Upper lobe of right lung (tissue), 1 donor: ENCODE results near the gene PUM2. TPM values are rescaled to one million over a fixed set of nuclear protein-coding genes. Genes with fewer than 3 reads are reported as not detected.
A peak's percentile ranks its signal among the peaks of the same experiment; 100 is the strongest.

Source experiments
- ATAC-seq: fragments of 200-7000 bp; cut with Tn5 transposase; one replicate; pipeline ENCODE4 v1.9.1; 2020; ENCODE audit warnings: mild to moderate bottlenecking, moderate library complexity
- DNase-seq: peaks from one replicate; pipeline ENCODE4 v3.0.0-alpha.2; 2020
- H3K27ac ChIP-seq: fragments of 200-600 bp; one replicate; pipeline ENCODE4 v1.8.0; 2022
- H3K27me3 ChIP-seq: fragments of 200-600 bp; one replicate; pipeline ENCODE4 v1.8.0; 2022; ENCODE audit warnings: mild to moderate bottlenecking
- H3K36me3 ChIP-seq: fragments of 200-600 bp; one replicate; pipeline ENCODE4 v1.8.0; 2022
- H3K4me1 ChIP-seq: fragments of 200-600 bp; one replicate; pipeline ENCODE4 v1.8.0; 2022
- H3K4me3 ChIP-seq: fragments of 200-600 bp; one replicate; pipeline ENCODE4 v1.8.0; 2022; ENCODE audit warnings: mild to moderate bottlenecking
- H3K9me3 ChIP-seq: fragments of 200-600 bp; one replicate; pipeline ENCODE4 v1.8.0; 2022
- CTCF ChIP-seq: fragments of 200-600 bp; IDR thresholded peaks from one replicate; pipeline ENCODE4 v1.8.0; 2022; ENCODE audit warnings: antibody characterized with exemption
- intact Hi-C: fragments of 100-400 bp; cut with DNase I; formaldehyde crosslinking; loops from one replicate; pipeline ENCODE4 v1.11.0; 2022
- total RNA-seq: library from RNA; stranded (reverse); fragmentation: NEBNext Ultra II Directional; extraction: Animal tissue kit (Norgen Biotek cat#: 25700); gene quantifications from one replicate; pipeline ENCODE4 v1.2.1, GENCODE V29; 2021
- donor health status: DM: no; HTN: yes; CAD: no; lungs with severe emphysema.

PUM2 gene
- total RNA-seq, 1 donor from 2014 or later: 116 TPM

- no peak for ATAC-seq
- no peak for TF ChIP-seq CTCF
- peaks cover 84% of the 10 kb centered on the region for H3K36me3 ChIP-seq
Observed at GRCh38 chr2:20292984-20293383, 57.7 kb downstream of the PUM2 start.

GRCh38 chr2:20291846-20292408 lies 58.7 kb downstream of the PUM2 start:
- ATAC-seq: no peak
- DNase-seq: no peak
- H3K27ac ChIP-seq: no peak overlapping the region
- peaks cover 80% of the 10 kb centered on the region for H3K36me3 ChIP-seq
- TF ChIP-seq CTCF: no peak
- no peak overlapping the region for H3K4me3 ChIP-seq
- no peaks in the 10 kb centered on the region for H3K9me3 ChIP-seq
- intact Hi-C loops: no loop called here
- no peaks in the 10 kb centered on the region for H3K27me3 ChIP-seq
- H3K4me1 ChIP-seq: no peaks in the 10 kb centered on the region

More at GRCh38 chr2:20292984-20293383, 57.7 kb downstream of the PUM2 start:
- Histone ChIP-seq H3K9me3 (no peaks in the 10 kb centered on the region), H3K4me3 (no peak overlapping the region), H3K27me3 (no peaks in the 10 kb centered on the region), H3K27ac (no peak overlapping the region), H3K4me1 (no peaks in the 10 kb centered on the region)
- DNase-seq: no peak
- intact Hi-C loops: no loop called here

DNA sequence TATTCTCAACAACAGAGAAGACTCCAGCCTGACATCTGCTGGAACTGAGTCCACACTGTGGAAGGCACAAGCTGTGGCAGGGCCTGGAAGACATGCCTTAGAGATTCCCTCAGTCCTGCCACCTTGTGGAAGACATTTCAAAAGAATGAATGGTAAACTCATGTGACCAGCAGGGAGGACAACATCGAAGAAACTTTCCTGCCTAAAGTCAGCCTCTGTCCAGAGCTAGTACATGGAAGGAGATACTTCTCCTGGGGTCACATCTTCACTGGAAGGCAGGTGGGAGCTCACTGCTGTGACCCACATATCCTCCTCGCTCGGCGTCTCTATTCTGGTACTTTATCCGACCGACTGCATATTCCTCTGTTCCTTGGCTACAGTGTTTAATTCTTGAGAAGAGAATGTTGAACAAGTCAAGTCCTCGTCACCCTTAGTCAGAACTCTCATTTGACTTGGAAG lies 59.5 kb downstream of the PUM2 start:
- intact Hi-C loops: no loop called here
- Histone ChIP-seq H3K27me3 (no peaks in the 10 kb centered on the region), H3K36me3 (peaks cover 81% of the 10 kb centered on the region), H3K27ac (no peak overlapping the region), H3K9me3 (no peaks in the 10 kb centered on the region), H3K4me3 (no peak overlapping the region), H3K4me1 (no peaks in the 10 kb centered on the region)
- ATAC-seq (peak; percentile 98), DNase-seq (no peak)
- peak; percentile 60 for TF ChIP-seq CTCF

GRCh38 chr2:20288642-20289340 lies 61.9 kb downstream of the PUM2 start:
- H3K27me3 ChIP-seq: no peaks in the 10 kb centered on the region
- peaks cover 74% of the 10 kb centered on the region for H3K36me3 ChIP-seq
- no peak for DNase-seq
- TF ChIP-seq CTCF: no peak
- H3K9me3 ChIP-seq: no peaks in the 10 kb centered on the region
- no peak overlapping the region for H3K27ac ChIP-seq
- intact Hi-C loops: no loop called here
- no peak overlapping the region for H3K4me3 ChIP-seq
- ATAC-seq: peak; percentile 22
- H3K4me1 ChIP-seq: no peaks in the 10 kb centered on the region

GRCh38 chr2:20282916-20283592 lies 67.6 kb downstream of the PUM2 start:
- H3K4me3 ChIP-seq: no peak overlapping the region
- intact Hi-C loops: no loop called here
- ATAC-seq (no peak), DNase-seq (no peak)
- TF ChIP-seq CTCF: no peak
- H3K4me1 ChIP-seq: no peaks in the 10 kb centered on the region
- H3K27ac ChIP-seq: no peak overlapping the region
- no peaks in the 10 kb centered on the region for H3K27me3 ChIP-seq
- peaks cover 79% of the 10 kb centered on the region for H3K36me3 ChIP-seq
- no peaks in the 10 kb centered on the region for H3K9me3 ChIP-seq
